NCI-H748 (cell line): Measurements from ENCODE around the gene COL27A1.

Experiments
- DNase-seq: peaks from one replicate; lab custom pipeline; 2025; ENCODE audit not compliant: unreplicated experiment; lab: John Stamatoyannopoulos, UW

The COL27A1 gene

GRCh38 chr9:114348261-114348905, 193.0 kb downstream of the COL27A1 start:
- no peak for DNase-seq

GRCh38 chr9:114348906-114349482, 193.7 kb downstream of the COL27A1 start:
- DNase-seq = no peak

DNA sequence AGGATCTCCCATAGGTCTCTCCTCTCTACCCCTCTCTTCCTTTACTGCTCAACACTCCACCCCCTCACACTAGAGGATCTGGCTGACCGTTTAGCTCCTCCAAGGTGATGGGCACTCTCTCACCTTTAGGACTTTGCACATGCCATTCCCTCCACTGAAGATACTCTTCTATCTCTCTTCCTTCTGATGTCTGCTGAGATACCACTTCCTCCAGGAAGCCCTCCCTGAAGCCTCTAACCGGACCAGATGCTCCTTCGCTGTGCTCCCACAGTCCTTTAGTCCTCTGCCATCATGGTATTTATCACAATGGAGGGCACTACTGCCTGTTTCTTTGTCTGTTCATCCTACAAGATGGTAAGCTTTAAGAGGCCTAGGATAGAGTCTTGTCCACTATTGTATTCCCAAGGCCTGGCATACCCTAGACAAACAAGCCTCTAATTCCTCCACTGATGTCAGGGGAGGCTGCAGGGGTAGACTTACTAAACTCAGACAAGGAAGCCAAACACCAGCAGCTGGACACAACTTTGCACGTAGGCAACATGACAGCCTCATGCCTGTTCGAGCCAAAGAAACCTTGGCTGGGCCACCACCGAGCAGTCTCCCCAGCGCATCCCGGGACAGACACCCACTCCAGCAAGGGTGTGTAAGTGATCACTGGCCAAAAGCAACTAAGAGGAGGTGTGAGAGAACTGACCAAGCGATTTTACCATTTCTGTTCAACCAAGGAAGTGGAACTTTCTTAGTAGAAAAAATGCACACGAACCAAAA, 194.6 kb downstream of the COL27A1 start:
- DNase-seq = no peak

DNA sequence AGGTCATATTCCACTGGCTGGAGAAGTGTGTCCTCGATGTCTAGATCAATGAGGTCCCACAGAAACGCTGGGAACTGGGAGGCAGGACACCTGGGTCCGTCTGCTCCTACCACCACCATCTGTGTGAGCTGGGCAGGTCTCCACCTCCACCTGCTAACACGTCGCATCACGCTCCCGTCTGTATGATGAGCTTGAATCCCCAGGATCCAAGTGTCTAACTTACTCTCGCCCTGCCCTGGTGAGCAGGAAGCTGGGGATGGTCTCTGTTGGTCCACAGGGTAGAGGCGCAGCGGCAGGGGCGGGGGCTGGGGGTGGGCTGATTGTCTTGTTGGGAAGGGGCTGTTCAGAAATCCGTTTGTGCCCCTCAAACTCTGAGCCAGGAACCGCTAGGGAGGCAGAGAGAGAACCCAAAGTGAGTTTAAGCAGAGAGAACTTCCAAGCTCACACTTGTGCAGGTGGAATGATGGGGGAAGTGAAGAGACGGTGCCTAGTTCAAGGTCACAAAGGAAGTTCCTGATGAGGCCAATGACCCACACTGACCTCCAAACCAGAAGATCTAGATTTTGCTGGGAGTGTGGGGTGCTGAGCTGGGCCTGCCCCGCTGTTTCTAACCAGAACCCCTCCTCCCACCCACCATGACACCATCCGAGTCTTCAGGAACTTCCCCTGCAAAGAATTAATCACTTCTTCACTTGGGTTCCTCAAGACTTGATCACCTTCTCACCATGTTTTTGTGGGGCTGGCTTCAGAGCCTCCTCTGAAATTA, 195.5 kb downstream of the COL27A1 start:
- DNase-seq = no peak

- no peak for DNase-seq
These were observed 196.6 kb downstream of the COL27A1 start for GRCh38 chr9:114351932-114352331.

- DNase-seq = no peak
These were observed 200.5 kb downstream of the COL27A1 start for GRCh38 chr9:114355821-114356220.

DNA sequence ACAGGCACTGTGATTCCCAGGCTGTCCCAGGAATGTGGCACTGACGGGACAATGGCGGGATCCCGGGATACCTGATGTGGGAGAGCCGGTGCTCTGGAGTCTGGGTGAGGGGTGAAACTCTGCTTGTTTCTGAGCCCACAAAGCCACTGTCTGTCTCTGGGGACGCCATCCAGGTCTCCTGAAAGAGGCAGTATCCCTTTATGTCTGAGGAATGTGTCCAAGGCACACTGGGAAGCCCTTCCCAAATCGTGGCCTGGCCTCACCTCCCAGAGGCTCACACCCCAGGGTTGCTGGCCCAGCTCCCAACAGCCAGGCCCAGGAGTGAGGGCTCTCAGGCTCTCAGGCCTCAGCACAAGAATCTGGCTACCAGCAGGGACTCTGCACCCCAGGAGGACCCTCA, 201.5 kb downstream of the COL27A1 start:
- DNase-seq = no peak

DNA sequence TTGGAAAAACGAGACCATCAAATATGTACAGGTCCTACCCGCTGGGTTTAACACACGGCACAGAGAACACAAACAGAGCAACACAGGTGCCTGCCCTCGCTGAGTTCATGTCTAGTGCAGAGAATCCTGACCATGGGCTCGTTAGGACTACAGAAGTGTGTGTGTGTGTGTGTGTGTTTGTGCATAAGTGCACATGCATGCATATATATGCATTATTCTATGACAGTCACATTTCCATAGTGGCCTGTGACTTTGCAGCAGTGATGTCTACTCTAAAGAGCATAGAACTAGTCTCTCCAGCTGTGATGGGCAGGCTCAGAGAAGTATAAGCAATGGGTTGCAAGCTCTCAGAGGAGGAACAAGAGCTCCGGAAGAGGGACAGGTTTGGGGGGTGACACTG, 202.0 kb downstream of the COL27A1 start:
- no peak for DNase-seq

DNA sequence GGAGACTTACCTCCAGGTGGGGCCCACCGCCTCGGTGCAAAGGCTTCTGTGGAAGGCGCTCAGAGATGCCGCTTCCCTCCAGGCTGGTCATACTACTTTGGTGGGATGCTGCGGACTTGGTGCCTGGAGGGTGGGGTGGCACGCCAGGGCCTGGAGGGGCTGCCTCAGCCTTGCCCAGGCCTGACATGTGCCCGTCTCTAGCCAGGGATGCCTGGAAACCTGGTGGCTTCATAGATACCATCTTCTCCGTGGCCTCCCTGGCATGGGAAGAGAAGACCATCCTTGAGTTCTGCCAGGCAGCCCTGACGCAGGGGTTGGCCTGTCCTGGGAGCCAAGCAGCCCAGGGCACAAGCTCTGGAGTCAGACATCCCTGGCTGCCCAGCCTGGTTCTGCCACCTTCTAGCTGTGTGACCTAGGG, 202.6 kb downstream of the COL27A1 start:
- no peak for DNase-seq

DNA sequence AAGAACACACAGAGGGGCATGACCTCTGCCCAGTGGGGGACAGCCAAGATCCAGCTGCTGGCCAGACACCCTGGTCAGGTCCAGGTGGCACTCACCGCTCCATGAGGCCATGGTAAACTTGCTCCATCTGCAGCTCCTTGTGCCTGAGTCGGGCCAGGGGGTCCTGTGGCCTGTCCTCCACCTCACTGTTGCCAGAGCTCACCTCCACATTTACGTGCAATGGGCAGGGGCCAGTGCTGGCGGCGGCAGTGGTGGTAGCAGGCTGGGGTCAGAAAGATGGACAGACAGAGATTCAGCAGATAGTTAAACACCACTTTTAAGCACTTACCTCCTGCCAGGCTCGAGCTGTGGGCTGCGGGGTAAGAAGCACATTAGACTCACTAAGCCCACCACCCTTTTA, 204.5 kb downstream of the COL27A1 start:
- DNase-seq = no peak

DNA sequence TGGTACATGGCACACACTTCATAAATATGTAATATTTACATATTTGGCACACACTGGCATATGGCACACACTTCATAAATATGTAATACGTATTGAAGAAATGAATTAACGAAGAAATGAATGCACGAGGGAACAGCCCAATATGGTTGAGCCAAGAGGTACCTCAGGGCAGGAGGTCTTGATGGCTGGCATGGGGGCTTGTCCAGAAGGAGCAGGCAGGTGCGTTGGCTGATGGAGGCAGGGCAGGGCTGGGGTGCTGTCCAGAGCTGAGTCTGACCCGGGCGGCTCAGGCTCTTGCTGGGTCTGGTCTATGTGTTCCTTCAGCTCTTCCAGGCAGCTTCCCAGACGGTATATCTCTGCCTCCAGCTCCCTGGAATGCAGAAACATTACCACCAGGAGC, 206.2 kb downstream of the COL27A1 start:
- no peak for DNase-seq
